WTC11 (cell line): Measurements from ENCODE around the gene FNDC3B. TPM values are rescaled to one million over a fixed set of nuclear protein-coding genes. Genes with fewer than 3 reads are reported as not detected.

Source experiments
- ATAC-seq: fragments of 200-7000 bp; cut with Tn5 transposase; 2 replicates; pipeline ENCODE4 v1.10.0; 2021; ENCODE audit warnings: mild to moderate bottlenecking, moderate library complexity
- CTCF ChIA-PET: fragments of 300-600 bp; sonication (Branson Sonifier 250); formaldehyde crosslinking; loops from one replicate; lab custom pipeline; 2021; ENCODE audit warnings: antibody characterized with exemption; lab: Charles Lee
- POLR2A ChIA-PET: fragments of 350-600 bp; sonication (Branson Sonifier 250); formaldehyde crosslinking; loops from one replicate; lab custom pipeline; 2021; ENCODE audit warnings: antibody characterized with exemption; lab: Charles Lee
- DNase-seq: peaks from one replicate; pipeline ENCODE4 v3.0.0; 2021; ENCODE audit warnings: low spot score
- H3K27ac Mint-ChIP-seq: 2 replicates; pipeline ENCODE4 v1.8.0; 2021; ENCODE audit warnings: mixed read lengths
- H3K27me3 Mint-ChIP-seq: 2 replicates; pipeline ENCODE4 v1.8.0; 2021; ENCODE audit warnings: low read depth, mild to moderate bottlenecking, moderate library complexity, mixed read lengths
- H3K36me3 Mint-ChIP-seq: 2 replicates; pipeline ENCODE4 v1.8.0; 2021; ENCODE audit warnings: mixed read lengths
- H3K4me1 Mint-ChIP-seq: 2 replicates; pipeline ENCODE4 v1.8.0; 2022; ENCODE audit warnings: mixed read lengths
- H3K4me3 Mint-ChIP-seq: 2 replicates; pipeline ENCODE4 v1.8.0; 2021; ENCODE audit warnings: mild to moderate bottlenecking, moderate library complexity, mixed read lengths
- H3K9me3 Mint-ChIP-seq: 2 replicates; pipeline ENCODE4 v1.8.0; 2021; ENCODE audit warnings: mixed read lengths
- CBFB ChIP-seq: sonication (generic); formaldehyde crosslinking; IDR thresholded peaks from 2 replicates; pipeline ENCODE4 v1.8.1; 2022; ENCODE audit warnings: mild to moderate bottlenecking, low read depth, missing genetic modification reagents
- ESRRA ChIP-seq: sonication (generic); formaldehyde crosslinking; IDR thresholded peaks from 2 replicates; pipeline ENCODE4 v1.8.1; 2022; ENCODE audit warnings: mild to moderate bottlenecking, missing genetic modification reagents, borderline replicate concordance
- ETV6 ChIP-seq: sonication (generic); formaldehyde crosslinking; IDR thresholded peaks from 2 replicates; pipeline ENCODE4 v1.8.1; 2022; ENCODE audit warnings: mild to moderate bottlenecking, missing genetic modification reagents
- FOXJ3 ChIP-seq: sonication (generic); formaldehyde crosslinking; IDR thresholded peaks from 2 replicates; pipeline ENCODE4 v1.9.0; 2021; ENCODE audit warnings: missing genetic modification reagents, mild to moderate bottlenecking, borderline replicate concordance
- GTF2I ChIP-seq: fragments of 250-450 bp; sonication (Bioruptor Pico); conservative IDR thresholded peaks from 2 replicates; pipeline ENCODE4 v1.4.0; 2021; ENCODE audit warnings: mild to moderate bottlenecking
- IRF2 ChIP-seq: sonication (generic); formaldehyde crosslinking; IDR thresholded peaks from 2 replicates; pipeline ENCODE4 v1.8.0; 2022; ENCODE audit warnings: low read depth, missing genetic modification reagents, borderline replicate concordance
- NR1H2 ChIP-seq: sonication (generic); formaldehyde crosslinking; IDR thresholded peaks from 2 replicates; pipeline ENCODE4 v1.9.0; 2021; ENCODE audit warnings: mild to moderate bottlenecking, moderate library complexity, missing genetic modification reagents
- RELA ChIP-seq: sonication (generic); formaldehyde crosslinking; IDR thresholded peaks from 2 replicates; pipeline ENCODE4 v1.8.1; 2022; ENCODE audit warnings: missing genetic modification reagents, mild to moderate bottlenecking, borderline replicate concordance
- SOX15 ChIP-seq: fragments of 250-450 bp; sonication (Bioruptor Pico); IDR thresholded peaks from 2 replicates; pipeline ENCODE4 v1.9.0; 2021; ENCODE audit warnings: mild to moderate bottlenecking
- TEAD4 ChIP-seq: sonication (generic); formaldehyde crosslinking; IDR thresholded peaks from 2 replicates; pipeline ENCODE4 v1.8.0; 2022; ENCODE audit warnings: mild to moderate bottlenecking, missing genetic modification reagents
- TP53 ChIP-seq: sonication (generic); formaldehyde crosslinking; IDR thresholded peaks from 2 replicates; pipeline ENCODE4 v1.8.1; 2023; ENCODE audit warnings: mild to moderate bottlenecking, missing genetic modification reagents
- ZNF121 ChIP-seq: sonication (generic); formaldehyde crosslinking; IDR thresholded peaks from 2 replicates; pipeline ENCODE4 v1.8.0; 2023; ENCODE audit warnings: missing genetic modification reagents
- total RNA-seq: library from RNA; stranded (reverse); gene quantifications from 3 replicates; pipeline ENCODE4 v1.2.3, GENCODE V29; 2021
- TF ChIP-seq, protein P1 (sequence below): fragments of 250-450 bp; sonication (Bioruptor Pico); IDR thresholded peaks from 2 replicates; pipeline ENCODE4 v1.9.0; 2021; ENCODE audit warnings: mild to moderate bottlenecking, borderline replicate concordance
- TF ChIP-seq, protein P2 (sequence below): sonication (generic); formaldehyde crosslinking; conservative IDR thresholded peaks from 2 replicates; pipeline ENCODE4 v1.8.1; 2023; ENCODE audit warnings: mild to moderate bottlenecking, low read depth, missing genetic modification reagents, moderate library complexity
- TF ChIP-seq, protein P3 (sequence below): fragments of 250-450 bp; sonication (Bioruptor Pico); IDR thresholded peaks from 2 replicates; pipeline ENCODE4 v1.8.0; 2021; ENCODE audit warnings: mild to moderate bottlenecking
- TF ChIP-seq, protein P4 (sequence below): sonication (generic); formaldehyde crosslinking; IDR thresholded peaks from 2 replicates; pipeline ENCODE4 v1.8.1; 2022; ENCODE audit warnings: mild to moderate bottlenecking, moderate library complexity, missing genetic modification reagents
- TF ChIP-seq, protein P5 (sequence below): fragments of 250-450 bp; sonication (Bioruptor Pico); IDR thresholded peaks from 2 replicates; pipeline ENCODE4 v1.9.0; 2021; ENCODE audit warnings: mild to moderate bottlenecking
- TF ChIP-seq, protein P6 (sequence below): sonication (generic); formaldehyde crosslinking; IDR thresholded peaks from 2 replicates; pipeline ENCODE4 v1.8.1; 2023; ENCODE audit warnings: mild to moderate bottlenecking, missing genetic modification reagents, moderate library complexity

FNDC3B gene
- total RNA-seq, 1 experiment from 2014 or later: 42.8 TPM

DNA sequence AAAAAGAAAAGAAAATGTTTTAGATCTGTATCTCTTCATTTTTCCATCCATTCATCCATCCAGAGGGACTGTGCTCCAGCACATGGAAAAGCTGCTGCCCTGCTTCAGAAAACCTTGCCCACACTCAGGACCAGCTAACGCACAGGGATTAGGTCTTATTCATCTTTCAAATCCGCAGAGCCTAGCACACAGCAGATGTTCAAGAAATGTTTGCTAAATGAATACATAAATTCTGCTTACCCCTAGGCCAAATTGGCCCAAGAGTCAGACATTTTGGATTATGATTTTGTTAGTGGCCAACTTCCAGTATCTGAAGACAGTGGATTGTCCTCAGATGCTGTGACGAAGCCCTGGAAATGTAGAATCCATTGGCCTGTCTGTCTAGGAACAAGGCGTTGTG is 337.5 kb downstream of the FNDC3B start:
- H3K9me3 Mint-ChIP-seq: peaks cover 35% of the 10 kb centered on the region
- ChIA-PET POLR2A (no interaction called here), CTCF (no interaction called here)
- no peaks in the 10 kb centered on the region for H3K27me3 Mint-ChIP-seq
- H3K27ac Mint-ChIP-seq: no peak overlapping the region
- DNase-seq: no peak
- H3K4me1 Mint-ChIP-seq: peaks cover 8% of the 10 kb centered on the region
- no peak overlapping the region for H3K4me3 Mint-ChIP-seq
- peaks cover 66% of the 10 kb centered on the region for H3K36me3 Mint-ChIP-seq
- TF ChIP-seq, protein P1, sequence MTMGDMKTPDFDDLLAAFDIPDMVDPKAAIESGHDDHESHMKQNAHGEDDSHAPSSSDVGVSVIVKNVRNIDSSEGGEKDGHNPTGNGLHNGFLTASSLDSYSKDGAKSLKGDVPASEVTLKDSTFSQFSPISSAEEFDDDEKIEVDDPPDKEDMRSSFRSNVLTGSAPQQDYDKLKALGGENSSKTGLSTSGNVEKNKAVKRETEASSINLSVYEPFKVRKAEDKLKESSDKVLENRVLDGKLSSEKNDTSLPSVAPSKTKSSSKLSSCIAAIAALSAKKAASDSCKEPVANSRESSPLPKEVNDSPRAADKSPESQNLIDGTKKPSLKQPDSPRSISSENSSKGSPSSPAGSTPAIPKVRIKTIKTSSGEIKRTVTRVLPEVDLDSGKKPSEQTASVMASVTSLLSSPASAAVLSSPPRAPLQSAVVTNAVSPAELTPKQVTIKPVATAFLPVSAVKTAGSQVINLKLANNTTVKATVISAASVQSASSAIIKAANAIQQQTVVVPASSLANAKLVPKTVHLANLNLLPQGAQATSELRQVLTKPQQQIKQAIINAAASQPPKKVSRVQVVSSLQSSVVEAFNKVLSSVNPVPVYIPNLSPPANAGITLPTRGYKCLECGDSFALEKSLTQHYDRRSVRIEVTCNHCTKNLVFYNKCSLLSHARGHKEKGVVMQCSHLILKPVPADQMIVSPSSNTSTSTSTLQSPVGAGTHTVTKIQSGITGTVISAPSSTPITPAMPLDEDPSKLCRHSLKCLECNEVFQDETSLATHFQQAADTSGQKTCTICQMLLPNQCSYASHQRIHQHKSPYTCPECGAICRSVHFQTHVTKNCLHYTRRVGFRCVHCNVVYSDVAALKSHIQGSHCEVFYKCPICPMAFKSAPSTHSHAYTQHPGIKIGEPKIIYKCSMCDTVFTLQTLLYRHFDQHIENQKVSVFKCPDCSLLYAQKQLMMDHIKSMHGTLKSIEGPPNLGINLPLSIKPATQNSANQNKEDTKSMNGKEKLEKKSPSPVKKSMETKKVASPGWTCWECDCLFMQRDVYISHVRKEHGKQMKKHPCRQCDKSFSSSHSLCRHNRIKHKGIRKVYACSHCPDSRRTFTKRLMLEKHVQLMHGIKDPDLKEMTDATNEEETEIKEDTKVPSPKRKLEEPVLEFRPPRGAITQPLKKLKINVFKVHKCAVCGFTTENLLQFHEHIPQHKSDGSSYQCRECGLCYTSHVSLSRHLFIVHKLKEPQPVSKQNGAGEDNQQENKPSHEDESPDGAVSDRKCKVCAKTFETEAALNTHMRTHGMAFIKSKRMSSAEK: no peak
- no peak for TF ChIP-seq NR1H2
- TF ChIP-seq, protein P2, sequence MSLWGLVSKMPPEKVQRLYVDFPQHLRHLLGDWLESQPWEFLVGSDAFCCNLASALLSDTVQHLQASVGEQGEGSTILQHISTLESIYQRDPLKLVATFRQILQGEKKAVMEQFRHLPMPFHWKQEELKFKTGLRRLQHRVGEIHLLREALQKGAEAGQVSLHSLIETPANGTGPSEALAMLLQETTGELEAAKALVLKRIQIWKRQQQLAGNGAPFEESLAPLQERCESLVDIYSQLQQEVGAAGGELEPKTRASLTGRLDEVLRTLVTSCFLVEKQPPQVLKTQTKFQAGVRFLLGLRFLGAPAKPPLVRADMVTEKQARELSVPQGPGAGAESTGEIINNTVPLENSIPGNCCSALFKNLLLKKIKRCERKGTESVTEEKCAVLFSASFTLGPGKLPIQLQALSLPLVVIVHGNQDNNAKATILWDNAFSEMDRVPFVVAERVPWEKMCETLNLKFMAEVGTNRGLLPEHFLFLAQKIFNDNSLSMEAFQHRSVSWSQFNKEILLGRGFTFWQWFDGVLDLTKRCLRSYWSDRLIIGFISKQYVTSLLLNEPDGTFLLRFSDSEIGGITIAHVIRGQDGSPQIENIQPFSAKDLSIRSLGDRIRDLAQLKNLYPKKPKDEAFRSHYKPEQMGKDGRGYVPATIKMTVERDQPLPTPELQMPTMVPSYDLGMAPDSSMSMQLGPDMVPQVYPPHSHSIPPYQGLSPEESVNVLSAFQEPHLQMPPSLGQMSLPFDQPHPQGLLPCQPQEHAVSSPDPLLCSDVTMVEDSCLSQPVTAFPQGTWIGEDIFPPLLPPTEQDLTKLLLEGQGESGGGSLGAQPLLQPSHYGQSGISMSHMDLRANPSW (CRISPR knock-in tag): no peak
- no peak for TF ChIP-seq ESRRA
- TF ChIP-seq GTF2I (CRISPR knock-in tag): no peak
- TF ChIP-seq, protein P3, sequence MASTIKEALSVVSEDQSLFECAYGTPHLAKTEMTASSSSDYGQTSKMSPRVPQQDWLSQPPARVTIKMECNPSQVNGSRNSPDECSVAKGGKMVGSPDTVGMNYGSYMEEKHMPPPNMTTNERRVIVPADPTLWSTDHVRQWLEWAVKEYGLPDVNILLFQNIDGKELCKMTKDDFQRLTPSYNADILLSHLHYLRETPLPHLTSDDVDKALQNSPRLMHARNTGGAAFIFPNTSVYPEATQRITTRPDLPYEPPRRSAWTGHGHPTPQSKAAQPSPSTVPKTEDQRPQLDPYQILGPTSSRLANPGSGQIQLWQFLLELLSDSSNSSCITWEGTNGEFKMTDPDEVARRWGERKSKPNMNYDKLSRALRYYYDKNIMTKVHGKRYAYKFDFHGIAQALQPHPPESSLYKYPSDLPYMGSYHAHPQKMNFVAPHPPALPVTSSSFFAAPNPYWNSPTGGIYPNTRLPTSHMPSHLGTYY (CRISPR knock-in tag): no peak
- no peak for TF ChIP-seq TP53 (CRISPR knock-in tag)
- TF ChIP-seq SOX15: no peak
- TF ChIP-seq, protein P4, sequence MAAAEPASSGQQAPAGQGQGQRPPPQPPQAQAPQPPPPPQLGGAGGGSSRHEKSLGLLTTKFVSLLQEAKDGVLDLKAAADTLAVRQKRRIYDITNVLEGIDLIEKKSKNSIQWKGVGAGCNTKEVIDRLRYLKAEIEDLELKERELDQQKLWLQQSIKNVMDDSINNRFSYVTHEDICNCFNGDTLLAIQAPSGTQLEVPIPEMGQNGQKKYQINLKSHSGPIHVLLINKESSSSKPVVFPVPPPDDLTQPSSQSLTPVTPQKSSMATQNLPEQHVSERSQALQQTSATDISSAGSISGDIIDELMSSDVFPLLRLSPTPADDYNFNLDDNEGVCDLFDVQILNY (CRISPR knock-in tag): no peak
- no peak for TF ChIP-seq TEAD4 (CRISPR knock-in tag)
- TF ChIP-seq, protein P5, sequence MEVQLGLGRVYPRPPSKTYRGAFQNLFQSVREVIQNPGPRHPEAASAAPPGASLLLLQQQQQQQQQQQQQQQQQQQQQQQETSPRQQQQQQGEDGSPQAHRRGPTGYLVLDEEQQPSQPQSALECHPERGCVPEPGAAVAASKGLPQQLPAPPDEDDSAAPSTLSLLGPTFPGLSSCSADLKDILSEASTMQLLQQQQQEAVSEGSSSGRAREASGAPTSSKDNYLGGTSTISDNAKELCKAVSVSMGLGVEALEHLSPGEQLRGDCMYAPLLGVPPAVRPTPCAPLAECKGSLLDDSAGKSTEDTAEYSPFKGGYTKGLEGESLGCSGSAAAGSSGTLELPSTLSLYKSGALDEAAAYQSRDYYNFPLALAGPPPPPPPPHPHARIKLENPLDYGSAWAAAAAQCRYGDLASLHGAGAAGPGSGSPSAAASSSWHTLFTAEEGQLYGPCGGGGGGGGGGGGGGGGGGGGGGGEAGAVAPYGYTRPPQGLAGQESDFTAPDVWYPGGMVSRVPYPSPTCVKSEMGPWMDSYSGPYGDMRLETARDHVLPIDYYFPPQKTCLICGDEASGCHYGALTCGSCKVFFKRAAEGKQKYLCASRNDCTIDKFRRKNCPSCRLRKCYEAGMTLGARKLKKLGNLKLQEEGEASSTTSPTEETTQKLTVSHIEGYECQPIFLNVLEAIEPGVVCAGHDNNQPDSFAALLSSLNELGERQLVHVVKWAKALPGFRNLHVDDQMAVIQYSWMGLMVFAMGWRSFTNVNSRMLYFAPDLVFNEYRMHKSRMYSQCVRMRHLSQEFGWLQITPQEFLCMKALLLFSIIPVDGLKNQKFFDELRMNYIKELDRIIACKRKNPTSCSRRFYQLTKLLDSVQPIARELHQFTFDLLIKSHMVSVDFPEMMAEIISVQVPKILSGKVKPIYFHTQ: no peak
- no peak for TF ChIP-seq ETV6 (CRISPR knock-in tag)
- no peak for TF ChIP-seq ZNF121 (CRISPR knock-in tag)
- no peak for TF ChIP-seq CBFB (CRISPR knock-in tag)
- TF ChIP-seq, protein P6, sequence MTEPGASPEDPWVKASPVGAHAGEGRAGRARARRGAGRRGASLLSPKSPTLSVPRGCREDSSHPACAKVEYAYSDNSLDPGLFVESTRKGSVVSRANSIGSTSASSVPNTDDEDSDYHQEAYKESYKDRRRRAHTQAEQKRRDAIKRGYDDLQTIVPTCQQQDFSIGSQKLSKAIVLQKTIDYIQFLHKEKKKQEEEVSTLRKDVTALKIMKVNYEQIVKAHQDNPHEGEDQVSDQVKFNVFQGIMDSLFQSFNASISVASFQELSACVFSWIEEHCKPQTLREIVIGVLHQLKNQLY (CRISPR knock-in tag): no peak
- no peak for TF ChIP-seq RELA (CRISPR knock-in tag)
- no peak for TF ChIP-seq FOXJ3 (CRISPR knock-in tag)
- TF ChIP-seq IRF2 (CRISPR knock-in tag): no peak
- TF ChIP-seq, all 79 proteins: peak for 0
- no peak for ATAC-seq
